Neural progenitor cell (in vitro differentiated cells): ENCODE results near the gene IL6R. TPM values are rescaled to one million over a fixed set of nuclear protein-coding genes. Genes with fewer than 3 reads are reported as not detected.

ENCODE experiments used
- DNase-seq: peaks from one replicate; pipeline ENCODE4 v3.0.0-alpha.2; 2016; ENCODE audit warnings: low spot score
- H2AFZ ChIP-seq: fragments of 200-600 bp; sonication (generic); replicated peaks from 2 replicates; pipeline ENCODE4 v1.6.1; 2016; ENCODE audit warnings: antibody characterized with exemption
- H3F3A ChIP-seq: fragments of 200-600 bp; sonication (generic); 2 replicates; pipeline ENCODE4 v1.6.1; 2016; ENCODE audit warnings: antibody characterized with exemption, low read depth
- H3K27ac ChIP-seq: fragments of 200-600 bp; sonication (generic); 2 replicates; pipeline ENCODE4 v1.5.1; 2016; ENCODE audit warnings: mild to moderate bottlenecking
- H3K27me3 ChIP-seq: fragments of 200-600 bp; sonication (generic); 2 replicates; pipeline ENCODE4 v1.6.1; 2016; ENCODE audit warnings: mild to moderate bottlenecking, moderate library complexity
- H3K36me3 ChIP-seq: fragments of 200-600 bp; sonication (generic); 2 replicates; pipeline ENCODE4 v1.5.1; 2016
- H3K4me1 ChIP-seq: fragments of 200-600 bp; sonication (generic); 2 replicates; pipeline ENCODE4 v1.6.1; 2016; ENCODE audit warnings: mixed run types
- H3K4me2 ChIP-seq: fragments of 200-600 bp; sonication (generic); 2 replicates; pipeline ENCODE4 v1.6.1; 2016
- H3K4me3 ChIP-seq: fragments of 200-600 bp; sonication (generic); 2 replicates; pipeline ENCODE4 v1.5.1; 2016
- H3K79me2 ChIP-seq: fragments of 200-600 bp; sonication (generic); 2 replicates; pipeline ENCODE4 v1.6.1; 2016; ENCODE audit warnings: low read depth
- H3K9ac ChIP-seq: fragments of 200-600 bp; sonication (generic); 2 replicates; pipeline ENCODE4 v1.6.1; 2016
- H3K9me3 ChIP-seq: fragments of 200-600 bp; sonication (generic); 2 replicates; pipeline ENCODE4 v1.5.1; 2016; ENCODE audit warnings: low read depth
- H4K20me1 ChIP-seq: fragments of 200-600 bp; sonication (generic); 2 replicates; pipeline ENCODE4 v1.6.1; 2016; ENCODE audit warnings: low read depth
- H3K27ac Mint-ChIP-seq: 3 replicates; pipeline ENCODE4 v1.8.0; 2021; ENCODE audit warnings: mixed read lengths
- H3K27me3 Mint-ChIP-seq: 2 replicates; pipeline ENCODE4 v1.8.0; 2022; ENCODE audit warnings: low read depth, mild to moderate bottlenecking, inconsistent platforms, moderate library complexity, mixed read lengths; ENCODE audit not compliant: insufficient read depth
- H3K36me3 Mint-ChIP-seq: 3 replicates; pipeline ENCODE4 v1.8.0; 2021; ENCODE audit warnings: mixed read lengths
- H3K4me1 Mint-ChIP-seq: 3 replicates; pipeline ENCODE4 v1.8.0; 2021; ENCODE audit warnings: mixed read lengths
- H3K4me3 Mint-ChIP-seq: 3 replicates; pipeline ENCODE4 v1.8.0; 2021; ENCODE audit warnings: mild to moderate bottlenecking, moderate library complexity, mixed read lengths
- H3K9me3 Mint-ChIP-seq: 3 replicates; pipeline ENCODE4 v1.8.0; 2020; ENCODE audit warnings: mixed read lengths
- EZH2 ChIP-seq: fragments of 200-600 bp; sonication (generic); IDR thresholded peaks from 2 replicates; pipeline ENCODE4 v1.6.1; 2017; ENCODE audit warnings: antibody characterized with exemption, mild to moderate bottlenecking, moderate library complexity
- EZH2phosphoT487 ChIP-seq: fragments of 200-600 bp; sonication (generic); IDR thresholded peaks from 2 replicates; pipeline ENCODE4 v1.6.1; 2017; ENCODE audit warnings: antibody characterized with exemption
- total RNA-seq: library from RNA; depleted of rRNA; stranded (reverse); fragments of >200 nt; gene quantifications from 2 replicates; pipeline ENCODE4 v1.2.3, GENCODE V29; 2015; ENCODE audit warnings: low replicate concordance
- TF ChIP-seq, protein P1 (sequence below): fragments of 200-600 bp; sonication (generic); IDR thresholded peaks from 2 replicates; pipeline ENCODE4 v1.5.1; 2017; ENCODE audit warnings: antibody characterized with exemption, mild to moderate bottlenecking

Gene IL6R
- total RNA-seq, 1 donor from 2014 or later: not detected

DNA sequence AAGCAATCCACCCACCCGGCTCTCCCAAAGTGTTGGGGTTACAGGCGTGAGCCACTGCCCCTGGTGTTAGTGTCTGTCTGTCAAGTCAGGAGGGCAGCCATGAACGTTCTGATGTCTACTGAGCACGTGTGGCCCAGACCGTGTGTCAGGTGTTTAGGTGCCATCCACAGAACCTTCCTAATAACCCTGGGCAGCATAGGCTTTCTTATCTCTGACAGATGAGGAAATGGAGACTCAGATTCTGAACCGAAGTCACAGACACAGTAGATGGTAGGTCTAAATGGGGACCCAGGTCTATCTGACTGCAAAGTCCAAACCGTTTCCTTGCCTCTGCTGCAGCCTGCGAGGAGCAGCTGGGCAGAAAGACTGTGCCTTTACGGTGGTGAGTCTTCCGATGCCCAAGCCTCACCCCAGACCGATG, 622 bp upstream of the IL6R start:
- Histone ChIP-seq H3K4me2 (peak overlapping the region; percentile 95), H3K79me2 (no peaks in the 10 kb centered on the region), H3K36me3 (no peaks in the 10 kb centered on the region), H3K9me3 (no peaks in the 10 kb centered on the region), H3K4me3 (no peak overlapping the region), H3K27me3 (peaks cover 70% of the 10 kb centered on the region), H4K20me1 (no peaks in the 10 kb centered on the region), H3K27ac (no peak overlapping the region), H2AFZ (peak overlapping the region; percentile 35), H3K9ac (no peak overlapping the region), H3F3A (peaks cover 13% of the 10 kb centered on the region), H3K4me1 (peaks cover 8% of the 10 kb centered on the region)
- Mint-ChIP-seq H3K27me3 (peaks cover 35% of the 10 kb centered on the region), H3K27ac (no peak overlapping the region), H3K36me3 (no peaks in the 10 kb centered on the region), H3K4me1 (peaks cover 9% of the 10 kb centered on the region), H3K4me3 (peak overlapping the region; percentile 62), H3K9me3 (no peaks in the 10 kb centered on the region)
- TF ChIP-seq EZH2phosphoT487 (no peak), EZH2 (no peak)
- TF ChIP-seq, protein P1, sequence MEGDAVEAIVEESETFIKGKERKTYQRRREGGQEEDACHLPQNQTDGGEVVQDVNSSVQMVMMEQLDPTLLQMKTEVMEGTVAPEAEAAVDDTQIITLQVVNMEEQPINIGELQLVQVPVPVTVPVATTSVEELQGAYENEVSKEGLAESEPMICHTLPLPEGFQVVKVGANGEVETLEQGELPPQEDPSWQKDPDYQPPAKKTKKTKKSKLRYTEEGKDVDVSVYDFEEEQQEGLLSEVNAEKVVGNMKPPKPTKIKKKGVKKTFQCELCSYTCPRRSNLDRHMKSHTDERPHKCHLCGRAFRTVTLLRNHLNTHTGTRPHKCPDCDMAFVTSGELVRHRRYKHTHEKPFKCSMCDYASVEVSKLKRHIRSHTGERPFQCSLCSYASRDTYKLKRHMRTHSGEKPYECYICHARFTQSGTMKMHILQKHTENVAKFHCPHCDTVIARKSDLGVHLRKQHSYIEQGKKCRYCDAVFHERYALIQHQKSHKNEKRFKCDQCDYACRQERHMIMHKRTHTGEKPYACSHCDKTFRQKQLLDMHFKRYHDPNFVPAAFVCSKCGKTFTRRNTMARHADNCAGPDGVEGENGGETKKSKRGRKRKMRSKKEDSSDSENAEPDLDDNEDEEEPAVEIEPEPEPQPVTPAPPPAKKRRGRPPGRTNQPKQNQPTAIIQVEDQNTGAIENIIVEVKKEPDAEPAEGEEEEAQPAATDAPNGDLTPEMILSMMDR: no peak
- DNase-seq: no peak

DNA sequence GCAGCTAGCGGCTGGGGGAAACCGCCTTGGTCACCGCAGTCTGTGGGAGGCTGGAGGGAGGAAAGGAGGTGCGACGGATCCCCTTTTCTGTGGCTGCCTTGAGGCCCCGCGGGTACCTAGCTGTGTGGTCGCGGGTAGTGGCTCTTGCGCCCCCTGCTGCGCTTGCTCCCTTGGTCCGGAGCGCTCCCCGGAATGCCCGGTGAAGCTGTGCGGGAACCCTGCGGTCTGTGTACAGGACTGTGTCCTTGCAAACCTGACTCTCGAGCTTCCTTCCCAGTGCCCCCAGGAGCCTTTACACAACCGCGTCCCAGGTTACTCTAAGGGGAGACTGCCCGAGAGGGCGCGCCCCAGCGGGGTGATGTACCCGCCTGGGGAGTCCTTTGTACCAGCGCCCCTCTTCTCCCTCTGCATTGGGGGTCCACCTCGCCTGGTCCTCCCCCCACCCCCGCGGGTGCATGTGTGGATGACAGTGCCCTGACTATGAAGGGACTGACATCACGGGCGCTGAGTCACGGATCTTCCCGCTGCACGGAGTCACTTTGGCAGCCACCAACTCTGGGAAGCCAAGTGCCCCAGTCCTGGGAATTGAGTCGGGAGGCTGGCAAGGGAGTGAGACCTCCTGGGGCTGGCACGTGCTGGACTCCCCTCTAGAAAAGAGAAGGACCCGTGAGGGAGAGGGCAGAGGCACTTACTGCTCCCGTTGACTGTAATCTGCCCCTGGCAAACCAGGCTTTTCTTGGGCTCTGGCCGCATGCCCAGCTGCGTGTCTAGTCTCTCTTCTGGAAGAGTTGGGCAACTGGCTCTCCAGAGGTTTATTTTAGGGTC, 816 bp downstream of the IL6R start:
- H3K36me3 ChIP-seq: no peaks in the 10 kb centered on the region
- peaks cover 72% of the 10 kb centered on the region for H3K27me3 ChIP-seq
- Mint-ChIP-seq H3K4me3 (peak overlapping the region; percentile 85), H3K9me3 (no peaks in the 10 kb centered on the region), H3K36me3 (no peaks in the 10 kb centered on the region), H3K27ac (no peak overlapping the region), H3K4me1 (peaks cover 18% of the 10 kb centered on the region), H3K27me3 (peaks cover 35% of the 10 kb centered on the region)
- H3K9ac ChIP-seq: no peak overlapping the region
- peak; percentile 59 for DNase-seq
- peak; percentile 45 for TF ChIP-seq EZH2phosphoT487
- peak; percentile 81 for TF ChIP-seq EZH2
- TF ChIP-seq, protein P1: no peak
- no peaks in the 10 kb centered on the region for H4K20me1 ChIP-seq
- no peak overlapping the region for H3K27ac ChIP-seq
- H3K4me2 ChIP-seq: peak overlapping the region; percentile 95
- no peaks in the 10 kb centered on the region for H3K79me2 ChIP-seq
- H3K9me3 ChIP-seq: no peaks in the 10 kb centered on the region
- H3K4me1 ChIP-seq: peaks cover 16% of the 10 kb centered on the region
- peak overlapping the region; percentile 59 for H3K4me3 ChIP-seq
- H3F3A ChIP-seq: peaks cover 13% of the 10 kb centered on the region
- H2AFZ ChIP-seq: peak overlapping the region; percentile 35

DNA sequence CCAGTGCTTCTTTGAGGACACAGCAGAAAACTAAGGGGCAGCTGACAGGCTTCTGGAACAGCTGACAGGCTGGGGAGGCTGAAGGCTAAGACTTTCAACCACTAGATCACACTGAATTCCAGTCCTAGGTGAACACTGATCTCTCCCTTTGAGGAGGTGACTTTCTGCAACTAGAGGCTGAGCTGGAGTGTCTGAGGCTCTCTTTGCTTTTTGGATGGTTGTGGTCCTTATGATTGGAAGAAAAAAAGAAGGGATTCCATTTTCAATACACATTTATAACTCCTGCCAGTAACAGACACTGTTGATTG, 1.4 kb downstream of the IL6R start:
- H3K27me3 Mint-ChIP-seq: peaks cover 35% of the 10 kb centered on the region
- Histone ChIP-seq H3K4me2 (peak overlapping the region; percentile 95), H3K9ac (no peak overlapping the region)

More for the DNA sequence above, 1.4 kb downstream of the IL6R start:
- Histone ChIP-seq H3K4me3 (no peak overlapping the region), H2AFZ (no peak overlapping the region), H3K27me3 (peaks cover 72% of the 10 kb centered on the region), H3K36me3 (no peaks in the 10 kb centered on the region), H3K9me3 (no peaks in the 10 kb centered on the region), H3K79me2 (no peaks in the 10 kb centered on the region), H3K27ac (no peak overlapping the region), H3F3A (peaks cover 13% of the 10 kb centered on the region), H4K20me1 (no peaks in the 10 kb centered on the region), H3K4me1 (peaks cover 17% of the 10 kb centered on the region)
- DNase-seq: no peak
- no peaks in the 10 kb centered on the region for H3K9me3 Mint-ChIP-seq
- H3K36me3 Mint-ChIP-seq: no peaks in the 10 kb centered on the region
- peaks cover 20% of the 10 kb centered on the region for H3K4me1 Mint-ChIP-seq
- H3K4me3 Mint-ChIP-seq: peak overlapping the region; percentile 85
- no peak overlapping the region for H3K27ac Mint-ChIP-seq
- TF ChIP-seq EZH2phosphoT487 (no peak), EZH2 (no peak)
- TF ChIP-seq, protein P1: no peak
